ENCODE data around the gene ABT1. TPM values are rescaled to one million over a fixed set of nuclear protein-coding genes. Genes with fewer than 3 reads are reported as not detected.

The ABT1 gene
- polyA plus RNA-seq, 1 of the 3 experiments (the other 2 are of a cell fraction), result 15.4 TPM

- Histone ChIP-seq H3K9ac (peak overlapping the region; percentile 64), H3K27me3 (ENCODE audit: insufficient read depth) (no peaks in the 10 kb centered on the region), H2AFZ (ENCODE audit: low read depth) (peak overlapping the region; percentile 91; the same call in 1 of the 2 replicates), H3K9me2 (no peaks in the 10 kb centered on the region), H3K4me2 (peak overlapping the region; percentile 80), H3K4me3 (ENCODE audit: low read depth in 2 of 2, low read length in 1 of 2) (peak overlapping the region; percentile 68 to 84), H3K9me3 (no peaks in the 10 kb centered on the region), H3K79me2 (ENCODE audit: insufficient read depth) (no peaks in the 10 kb centered on the region), H3F3A (replicated peaks; ENCODE audit: insufficient read depth) (peaks cover 50% of the 10 kb centered on the region), H3K36me3 (replicated peaks in 1 of 2; ENCODE audit: control insufficient read depth in 1 of 2, insufficient read depth in 2 of 2, low read length in 1 of 2) (no peaks in the 10 kb centered on the region), H3K27ac (ENCODE audit: low read depth in 2 of 2, low read length in 1 of 2) (peak overlapping the region; percentile 83), H3K4me1 (ENCODE audit: control insufficient read depth in 1 of 2, insufficient read depth in 2 of 2, low read depth in 1 of 2, low read length in 1 of 2) (peaks cover 0 to 3% of the 10 kb centered on the region in 2 experiments; a peak in 2 of 4 replicates), H4K20me1 (ENCODE audit: insufficient read depth) (no peaks in the 10 kb centered on the region)
- peak; percentile 9; the same call in 1 of the 2 replicates for TF ChIP-seq JUND (IDR thresholded peaks at IDR 0.05)
- TF ChIP-seq ZBTB33 (IDR thresholded peaks at IDR 0.05; ENCODE audit: borderline replicate concordance, low read depth), result no peak
- TF ChIP-seq FOXJ3 (CRISPR knock-in tag; IDR thresholded peaks at IDR 0.05), result no peak
- TF ChIP-seq CTCF (IDR thresholded peaks at IDR 0.05), result no peak
- peak; percentile 15; the same call in 1 of the 2 replicates for TF ChIP-seq GATA2 (CRISPR knock-in tag; IDR thresholded peaks at IDR 0.05)
- TF ChIP-seq POLR2AphosphoS5 (IDR thresholded peaks at IDR 0.05; ENCODE audit: low read depth, low read length), result no peak
- peak; percentile 83; the same call in 1 of the 2 replicates for TF ChIP-seq FOSL2 (IDR thresholded peaks at IDR 0.05; ENCODE audit: borderline replicate concordance, low read depth)
- TF ChIP-seq NFIC (IDR thresholded peaks at IDR 0.05; ENCODE audit: borderline replicate concordance), result peak; percentile 3; the same call in 1 of the 2 replicates
- TF ChIP-seq PBX3 (IDR thresholded peaks at IDR 0.05), result no peak
- TF ChIP-seq RCOR1 (IDR thresholded peaks at IDR 0.05; ENCODE audit: low read length), result peak; percentile 43; the same call in 1 of the 2 replicates
- no peak for TF ChIP-seq IRF3 (IDR thresholded peaks at IDR 0.05; ENCODE audit: low read depth, low read length)
- peak; percentile 92 for TF ChIP-seq TEAD4 (IDR thresholded peaks at IDR 0.05; ENCODE audit: borderline replicate concordance, insufficient read depth)
- TF ChIP-seq GABPA (IDR thresholded peaks at IDR 0.05; ENCODE audit: low read depth), result peak; percentile 23; the same call in 1 of the 2 replicates
- peak; percentile 69; the same call in 1 of the 2 replicates for TF ChIP-seq RXRA (IDR thresholded peaks at IDR 0.05; ENCODE audit: borderline replicate concordance, low read depth)
- TF ChIP-seq MEF2A (IDR thresholded peaks at IDR 0.05; ENCODE audit: borderline replicate concordance, low read depth), result peak; percentile 78; the same call in 1 of the 2 replicates
- CTCF ChIA-PET, result interaction anchor here (1.3 to 4.6 kb wide), 5 partner anchors 18 to 223 kb away, joined by 3 to 24 read pairs (median 6); no protein-coding TSS in a partner anchor
- POLR2A ChIA-PET, result interaction anchor here (1.1 to 2.1 kb wide), 2 partner anchors 16 to 329 kb away, joined by 3 to 7 read pairs; partner anchors contain the start of gene HMGN4
- no peak for DNase-seq
- 1% methylated on average over 19 of the region's 19 CpGs for WGBS (ENCODE audit: low lambda C conversion rate)
Measured at GRCh38 chr6:26553635-26554446, 42.9 kb upstream of the ABT1 start.

Measured in SK-N-SH (cell line).